HepG2 (cell line): Measurements from ENCODE around the gene MMP19. TPM values are rescaled to one million over a fixed set of nuclear protein-coding genes. Genes with fewer than 3 reads are reported as not detected.

ENCODE experiments used
- ADNP ChIP-seq: sonication (generic); formaldehyde crosslinking; IDR thresholded peaks from 2 replicates; pipeline ENCODE4 v1.4.0; 2020; ENCODE audit warnings: missing genetic modification reagents
- ARNTL ChIP-seq: sonication (generic); formaldehyde crosslinking; IDR thresholded peaks from 2 replicates; pipeline ENCODE4 v1.4.0; 2020; ENCODE audit warnings: mild to moderate bottlenecking, missing genetic modification reagents
- BRD4 ChIP-seq: sonication (generic); formaldehyde crosslinking; IDR thresholded peaks from 2 replicates; pipeline ENCODE4 v1.4.0; 2020; ENCODE audit warnings: missing genetic modification reagents
- CEBPG ChIP-seq: IDR thresholded peaks from 2 replicates; pipeline ENCODE4 v1.6.1; 2016
- KAT7 ChIP-seq: IDR thresholded peaks from 2 replicates; pipeline ENCODE4 v1.6.1; 2018; ENCODE audit warnings: borderline replicate concordance, missing compliant biosample characterization
- KDM1A ChIP-seq: IDR thresholded peaks from 2 replicates; pipeline ENCODE4 v1.6.1; 2016; ENCODE audit warnings: missing compliant biosample characterization
- MIXL1 ChIP-seq: IDR thresholded peaks from 2 replicates; pipeline ENCODE4 v1.6.1; 2016
- NFATC3 ChIP-seq: sonication (generic); formaldehyde crosslinking; IDR thresholded peaks from 2 replicates; pipeline ENCODE4 v1.5.1; 2020; ENCODE audit warnings: mild to moderate bottlenecking, missing genetic modification reagents
- NONO ChIP-seq, 2 experiments: fragments of 450-650 bp in 1 of 2; sonication (generic) in 1 of 2; formaldehyde crosslinking in 1 of 2; IDR thresholded peaks in 1 of 2; conservative IDR thresholded peaks in 1 of 2; 2 replicates each; pipeline versions ENCODE4 v1.6.1 to v1.8.0; 2017 to 2022; ENCODE audit warnings: mild to moderate bottlenecking in 1 of 2, missing genetic modification reagents in 1 of 2, moderate library complexity in 1 of 2
- NPAS2 ChIP-seq: sonication (generic); formaldehyde crosslinking; IDR thresholded peaks from 2 replicates; pipeline ENCODE4 v1.8.0; 2022; ENCODE audit warnings: mild to moderate bottlenecking, missing genetic modification reagents, borderline replicate concordance
- RBFOX2 ChIP-seq: fragments of 200-400 bp; formaldehyde crosslinking; IDR thresholded peaks from 2 replicates; pipeline ENCODE4 v1.6.1; 2017; ENCODE audit warnings: low read depth, mild to moderate bottlenecking, low read length
- SMARCC2 ChIP-seq: fragments of 450-650 bp; IDR thresholded peaks from 2 replicates; pipeline ENCODE4 v1.6.1; 2017; ENCODE audit warnings: antibody characterized with exemption, mild to moderate bottlenecking
- SP4 ChIP-seq: sonication (generic); formaldehyde crosslinking; IDR thresholded peaks from 2 replicates; pipeline ENCODE4 v1.8.1; 2023; ENCODE audit warnings: mild to moderate bottlenecking, missing genetic modification reagents
- ZBTB1 ChIP-seq: sonication (generic); formaldehyde crosslinking; IDR thresholded peaks from 2 replicates; pipeline ENCODE4 v1.4.0; 2020; ENCODE audit warnings: missing genetic modification reagents, borderline replicate concordance
- ZBTB34 ChIP-seq: sonication (generic); formaldehyde crosslinking; IDR thresholded peaks from 2 replicates; pipeline ENCODE4 v1.8.0; 2022; ENCODE audit warnings: mild to moderate bottlenecking, missing genetic modification reagents
- ZNF282 ChIP-seq: fragments of 450-650 bp; IDR thresholded peaks from 2 replicates; pipeline ENCODE4 v1.6.1; 2018; ENCODE audit not compliant: partially characterized antibody
- ZNF354B ChIP-seq: sonication (generic); formaldehyde crosslinking; IDR thresholded peaks from 2 replicates; pipeline ENCODE4 v1.8.0; 2022; ENCODE audit warnings: mild to moderate bottlenecking, missing genetic modification reagents
- ZNF513 ChIP-seq: sonication (generic); formaldehyde crosslinking; conservative IDR thresholded peaks from 2 replicates; pipeline ENCODE4 v1.5.0; 2020; ENCODE audit warnings: missing genetic modification reagents
- ZNF549 ChIP-seq: sonication (generic); formaldehyde crosslinking; IDR thresholded peaks from 2 replicates; pipeline ENCODE4 v1.5.0; 2020; ENCODE audit warnings: missing genetic modification reagents
- ZNF563 ChIP-seq: sonication (generic); formaldehyde crosslinking; IDR thresholded peaks from 2 replicates; pipeline ENCODE4 v1.8.0; 2022; ENCODE audit warnings: mild to moderate bottlenecking, moderate library complexity, missing genetic modification reagents
- ZNF83 ChIP-seq: sonication (generic); formaldehyde crosslinking; IDR thresholded peaks from 2 replicates; pipeline ENCODE4 v1.4.0; 2020; ENCODE audit warnings: missing genetic modification reagents, mild to moderate bottlenecking, borderline replicate concordance
- ZUFSP ChIP-seq: sonication (generic); formaldehyde crosslinking; IDR thresholded peaks from 2 replicates; pipeline ENCODE4 v1.9.0; 2021; ENCODE audit warnings: missing genetic modification reagents, mild to moderate bottlenecking, borderline replicate concordance
- polyA plus RNA-seq, 8 experiments: library from polyadenylated mRNA; depleted of rRNA in 3 of 8; stranded (reverse) in 7 of 8; unstranded in 1 of 8; fragments of >200 nt; fragmentation: Illumina TruSeq in 4 of 8; extraction: Trizol in 4 of 8; gene quantifications; 2 replicates each; pipeline versions ENCODE4 v1.2.1 to v1.2.3, GENCODE V29; 2011 to 2016; ENCODE audit warnings: low read depth in 4 of 8, missing spikeins in 1 of 8, mixed read lengths in 1 of 8; ENCODE audit not compliant: insufficient read depth in 1 of 8
- total RNA-seq, 5 experiments: library from RNA; depleted of rRNA; stranded (reverse); fragments of >200 nt; fragmentation: Illumina TruSeq; extraction: Trizol; gene quantifications; 2 replicates each; pipeline ENCODE4 v1.2.3, GENCODE V29; 2016; ENCODE audit warnings: low read depth in 1 of 5
- TF ChIP-seq, protein P1 (sequence below): sonication (generic); formaldehyde crosslinking; IDR thresholded peaks from 2 replicates; pipeline ENCODE4 v1.5.1; 2020; ENCODE audit warnings: missing genetic modification reagents, mild to moderate bottlenecking, borderline replicate concordance

MMP19 gene
- total and polyA plus RNA-seq, 2 of the 13 experiments (the other 11 are each of a cell fraction or from before 2014, with no cell fraction given), result 0.07 to 0.08 TPM

DNA sequence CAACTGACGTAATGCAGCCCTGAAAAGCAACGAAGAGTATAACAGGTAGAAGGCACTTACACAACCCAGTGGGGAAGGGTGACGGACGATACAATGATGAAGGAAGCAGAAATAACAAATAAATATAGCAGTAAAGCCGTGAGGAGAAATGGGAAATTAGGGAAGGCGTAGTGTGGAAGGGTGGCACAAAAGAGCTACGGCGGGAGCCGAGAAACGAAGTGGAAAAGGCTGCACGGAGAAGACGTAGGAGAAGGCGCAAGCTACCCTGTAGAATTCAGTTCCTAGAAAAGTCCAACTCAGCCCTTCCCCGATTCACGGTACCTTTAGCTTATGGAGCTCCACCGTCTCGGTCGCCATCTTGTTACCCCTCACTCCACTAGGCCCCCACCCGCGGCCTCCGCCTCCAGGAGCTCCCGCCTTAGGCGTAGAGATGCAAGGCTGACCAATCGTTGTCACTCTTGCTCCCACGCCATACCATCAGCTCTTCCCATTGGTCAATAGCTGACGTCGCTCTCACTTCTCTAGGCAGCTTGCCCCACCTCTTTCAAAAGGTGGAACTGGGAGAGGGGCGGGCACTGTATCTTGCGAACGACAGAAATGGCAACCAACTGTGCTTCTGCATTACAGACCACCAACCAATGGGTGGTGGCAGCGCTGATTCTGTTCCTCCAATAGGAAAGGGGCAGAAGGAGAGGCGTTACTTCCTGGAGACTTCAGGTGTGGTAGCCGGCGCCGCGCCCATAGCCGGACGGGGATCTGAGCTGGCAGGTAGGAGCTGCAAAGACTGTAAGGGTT is 25.2 kb downstream of the MMP19 start, which contains the start of the genes ORMDL2 and SARNP (continued):
- TF ChIP-seq KAT7 (CRISPR knock-in tag) (peak; percentile 89; the same call in 1 of the 2 replicates), NONO (IDR thresholded peaks at IDR 0.05) (no peak), NONO (CRISPR knock-in tag; conservative IDR thresholded peaks at IDR 0.05) (0 out of 2 replicates have a peak, but pooled peaks have one; percentile 8), SP4 (CRISPR knock-in tag) (peak; percentile 93), ZNF282 (no peak), ADNP (CRISPR knock-in tag) (no peak), SMARCC2 (no peak), ARNTL (CRISPR knock-in tag) (no peak), ZNF354B (CRISPR knock-in tag) (no peak), NPAS2 (CRISPR knock-in tag) (no peak), RBFOX2 (peak; percentile 54; the same call in 1 of the 2 replicates), ZNF83 (CRISPR knock-in tag) (no peak), ZBTB34 (CRISPR knock-in tag) (no peak), ZNF563 (no peak), CEBPG (CRISPR knock-in tag) (peak; percentile 4), ZBTB1 (no peak), ZNF513 (CRISPR knock-in tag) (no peak), MIXL1 (CRISPR knock-in tag) (peak; percentile 5; the same call in 1 of the 2 replicates), NFATC3 (CRISPR knock-in tag) (no peak), ZUFSP (CRISPR knock-in tag) (no peak), KDM1A (CRISPR knock-in tag) (no peak), BRD4 (CRISPR knock-in tag) (no peak; the same call in 1 of the 2 replicates), ZNF549 (CRISPR knock-in tag) (no peak)
- TF ChIP-seq, protein P1, sequence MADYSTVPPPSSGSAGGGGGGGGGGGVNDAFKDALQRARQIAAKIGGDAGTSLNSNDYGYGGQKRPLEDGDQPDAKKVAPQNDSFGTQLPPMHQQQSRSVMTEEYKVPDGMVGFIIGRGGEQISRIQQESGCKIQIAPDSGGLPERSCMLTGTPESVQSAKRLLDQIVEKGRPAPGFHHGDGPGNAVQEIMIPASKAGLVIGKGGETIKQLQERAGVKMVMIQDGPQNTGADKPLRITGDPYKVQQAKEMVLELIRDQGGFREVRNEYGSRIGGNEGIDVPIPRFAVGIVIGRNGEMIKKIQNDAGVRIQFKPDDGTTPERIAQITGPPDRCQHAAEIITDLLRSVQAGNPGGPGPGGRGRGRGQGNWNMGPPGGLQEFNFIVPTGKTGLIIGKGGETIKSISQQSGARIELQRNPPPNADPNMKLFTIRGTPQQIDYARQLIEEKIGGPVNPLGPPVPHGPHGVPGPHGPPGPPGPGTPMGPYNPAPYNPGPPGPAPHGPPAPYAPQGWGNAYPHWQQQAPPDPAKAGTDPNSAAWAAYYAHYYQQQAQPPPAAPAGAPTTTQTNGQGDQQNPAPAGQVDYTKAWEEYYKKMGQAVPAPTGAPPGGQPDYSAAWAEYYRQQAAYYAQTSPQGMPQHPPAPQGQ (CRISPR knock-in tag), result no peak
